Trophoblast cell (in vitro differentiated cells and primary cell): ENCODE data around the gene USP49.

ENCODE experiments used
- DNase-seq, 2 donors: peaks; one replicate each; pipeline ENCODE4 v3.0.0-alpha.2; 2016
- H2AFZ ChIP-seq: 2 replicates; pipeline ENCODE4 v1.6.1; 2013; ENCODE audit warnings: low read length, moderate library complexity, mild to moderate bottlenecking; ENCODE audit not compliant: insufficient read depth, poor library complexity
- H2AK5ac ChIP-seq: 2 replicates; pipeline ENCODE4 v1.6.1; 2013; ENCODE audit warnings: mild to moderate bottlenecking, low read length
- H2BK120ac ChIP-seq: 2 replicates; pipeline ENCODE4 v1.6.1; 2013; ENCODE audit warnings: low read length, mild to moderate bottlenecking, moderate library complexity; ENCODE audit not compliant: insufficient read depth, poor library complexity
- H2BK12ac ChIP-seq: 2 replicates; pipeline ENCODE4 v1.6.1; 2013; ENCODE audit warnings: mild to moderate bottlenecking, low read length, moderate library complexity
- H2BK5ac ChIP-seq: 2 replicates; pipeline ENCODE4 v1.6.1; 2013; ENCODE audit warnings: low read length, low read depth, moderate library complexity, mild to moderate bottlenecking; ENCODE audit not compliant: poor library complexity
- H3K14ac ChIP-seq: 2 replicates; pipeline ENCODE4 v1.6.1; 2013; ENCODE audit warnings: mild to moderate bottlenecking, low read length
- H3K18ac ChIP-seq: 2 replicates; pipeline ENCODE4 v1.6.1; 2013; ENCODE audit warnings: mild to moderate bottlenecking, low read length
- H3K23ac ChIP-seq: 2 replicates; pipeline ENCODE4 v1.6.1; 2013; ENCODE audit warnings: low read length
- H3K27ac ChIP-seq: 2 replicates; pipeline ENCODE4 v1.5.1; 2013; ENCODE audit warnings: low read depth, mild to moderate bottlenecking, inconsistent platforms, low read length, moderate library complexity
- H3K27me3 ChIP-seq: 2 replicates; pipeline ENCODE4 v1.6.1; 2013; ENCODE audit warnings: inconsistent platforms, mild to moderate bottlenecking, low read length, moderate library complexity; ENCODE audit not compliant: insufficient read depth
- H3K36me3 ChIP-seq, 2 experiments: 1 replicate in 1 of 2; 2 replicates in 1 of 2; pipeline ENCODE4 v1.6.1; 2013; ENCODE audit warnings: low read length in 2 of 2, mild to moderate bottlenecking in 2 of 2, moderate library complexity in 1 of 2; ENCODE audit not compliant: insufficient read depth in 2 of 2, control insufficient read depth in 1 of 2
- H3K4ac ChIP-seq: 2 replicates; pipeline ENCODE4 v1.6.1; 2013; ENCODE audit warnings: low read depth, mild to moderate bottlenecking, low read length, moderate library complexity
- H3K4me1 ChIP-seq, 2 experiments: 1 replicate in 1 of 2; 2 replicates in 1 of 2; pipeline ENCODE4 v1.6.1; 2013; ENCODE audit warnings: low read length in 2 of 2, mild to moderate bottlenecking in 2 of 2, moderate library complexity in 1 of 2; ENCODE audit not compliant: insufficient read depth in 2 of 2, control insufficient read depth in 1 of 2
- H3K4me2 ChIP-seq: 2 replicates; pipeline ENCODE4 v1.6.1; 2013; ENCODE audit warnings: inconsistent platforms, mild to moderate bottlenecking, low read length, moderate library complexity
- H3K4me3 ChIP-seq: 2 replicates; pipeline ENCODE4 v1.5.1; 2013; ENCODE audit warnings: mild to moderate bottlenecking, low read depth, low read length, inconsistent platforms
- H3K79me1 ChIP-seq: one replicate; pipeline ENCODE4 v1.6.1; 2013; ENCODE audit warnings: low read length
- H3K79me2 ChIP-seq: 2 replicates; pipeline ENCODE4 v1.6.1; 2013; ENCODE audit warnings: low read length, mild to moderate bottlenecking; ENCODE audit not compliant: control insufficient read depth, insufficient read depth, poor library complexity
- H3K9ac ChIP-seq: 2 replicates; pipeline ENCODE4 v1.6.1; 2013; ENCODE audit warnings: mild to moderate bottlenecking, low read length
- H3K9me3 ChIP-seq: 2 replicates; pipeline ENCODE4 v1.6.1; 2013; ENCODE audit warnings: low read depth, mild to moderate bottlenecking, control low read depth, inconsistent platforms, low read length; ENCODE audit not compliant: insufficient read depth
- H4K12ac ChIP-seq: 2 replicates; pipeline ENCODE4 v1.6.1; 2013; ENCODE audit warnings: low read depth, mild to moderate bottlenecking, low read length, moderate library complexity
- H4K8ac ChIP-seq: 2 replicates; pipeline ENCODE4 v1.6.1; 2013; ENCODE audit warnings: low read depth, mild to moderate bottlenecking, low read length, moderate library complexity
- H4K91ac ChIP-seq: one replicate; pipeline ENCODE4 v1.6.1; 2013; ENCODE audit warnings: low read depth, mild to moderate bottlenecking, low read length, moderate library complexity
- WGBS: extraction: QIAGEN DNeasy Blood & Tissue Kit; methylation state at CpG from one replicate; pipeline ENCODE4 v1.1.7; 2013; ENCODE audit warnings: missing lambda C conversion rate; ENCODE audit not compliant: insufficient read length, insufficient coverage; ENCODE audit errors: extremely low coverage; 5-methylcytosine and 5-hydroxymethylcytosine counted together

Gene USP49

DNA sequence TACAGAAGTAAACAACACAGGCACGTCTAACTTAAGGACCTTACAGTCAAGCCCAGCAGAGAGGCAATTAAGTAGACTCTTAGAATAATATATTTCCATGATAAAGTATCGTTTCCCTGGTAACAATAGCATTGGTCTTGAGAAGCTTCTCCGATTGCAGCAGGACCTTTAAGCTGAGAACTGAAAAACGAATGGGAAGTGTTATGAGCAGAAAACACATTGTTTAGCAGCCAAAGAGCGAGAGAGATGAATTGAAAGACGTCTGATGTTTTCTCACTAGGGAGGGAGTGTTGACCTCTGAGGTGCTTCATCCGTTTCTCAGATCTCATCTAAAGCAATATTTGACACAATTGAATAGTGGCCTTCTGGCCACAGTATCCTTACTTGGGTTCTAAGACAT lies 27.0 kb upstream of the USP49 start:
- Histone ChIP-seq H3K4me2 (peak overlapping the region; percentile 80), H4K91ac (no peak overlapping the region), H3K9me3 (no peaks in the 10 kb centered on the region), H3K27ac (no peak overlapping the region), H4K8ac (no peak overlapping the region), H3K23ac (no peak overlapping the region), H2AK5ac (no peak overlapping the region), H2BK120ac (no peak overlapping the region), H2AFZ (no peak overlapping the region), H4K12ac (no peak overlapping the region), H3K4me3 (peak overlapping the region; percentile 93), H3K9ac (peak overlapping the region; percentile 92), H2BK12ac (no peak overlapping the region), H3K4ac (peak overlapping the region; percentile 98), H3K79me1 (peaks cover 6% of the 10 kb centered on the region), H3K4me1 (peaks cover 2 to 9% of the 10 kb centered on the region in 2 experiments), H3K27me3 (no peaks in the 10 kb centered on the region), H2BK5ac (no peak overlapping the region), H3K36me3 (peaks cover 6 to 9% of the 10 kb centered on the region in 2 experiments), H3K79me2 (peaks cover 10% of the 10 kb centered on the region), H3K14ac (no peak overlapping the region), H3K18ac (no peak overlapping the region)
- DNase-seq, result no peak
- no CpG with 5 or more reads among the region's 7 CpGs for WGBS

DNA sequence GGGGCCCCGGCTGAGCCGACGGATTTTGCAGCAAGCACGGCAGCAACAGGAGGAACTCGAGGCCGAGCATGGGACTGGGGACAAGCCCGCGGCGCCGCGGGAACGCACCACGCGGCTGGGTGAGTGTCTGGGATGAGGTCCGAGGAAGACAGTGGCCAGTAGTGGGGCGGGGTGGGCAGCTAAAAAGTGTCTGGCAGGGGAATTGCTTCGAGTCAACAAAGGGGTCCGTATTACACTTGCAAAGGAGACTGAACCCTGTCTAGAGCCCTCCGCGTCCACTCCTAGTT lies 26.5 kb upstream of the USP49 start:
- DNase-seq, result no peak
- Histone ChIP-seq H3K79me2 (peaks cover 10% of the 10 kb centered on the region), H3K36me3 (peaks cover 6 to 9% of the 10 kb centered on the region in 2 experiments), H3K14ac (peak overlapping the region; percentile 85), H2BK12ac (no peak overlapping the region), H3K4me2 (peak overlapping the region; percentile 80), H3K9me3 (no peaks in the 10 kb centered on the region), H2AFZ (peak overlapping the region; percentile 85), H3K4me3 (peak overlapping the region; percentile 93), H2AK5ac (peak overlapping the region; percentile 90), H2BK5ac (peak overlapping the region; percentile 77), H3K18ac (peak overlapping the region; percentile 82), H4K8ac (peak overlapping the region; percentile 93), H3K9ac (peak overlapping the region; percentile 92), H3K4me1 (peaks cover 2 to 9% of the 10 kb centered on the region in 2 experiments), H3K79me1 (peaks cover 6% of the 10 kb centered on the region), H3K27ac (peak overlapping the region; percentile 89), H4K12ac (peak overlapping the region; percentile 65), H2BK120ac (peak overlapping the region; percentile 77), H3K27me3 (no peaks in the 10 kb centered on the region), H4K91ac (peak overlapping the region; percentile 80), H3K4ac (peak overlapping the region; percentile 98), H3K23ac (no peak overlapping the region)
- no CpG with 5 or more reads among the region's 20 CpGs for WGBS

DNA sequence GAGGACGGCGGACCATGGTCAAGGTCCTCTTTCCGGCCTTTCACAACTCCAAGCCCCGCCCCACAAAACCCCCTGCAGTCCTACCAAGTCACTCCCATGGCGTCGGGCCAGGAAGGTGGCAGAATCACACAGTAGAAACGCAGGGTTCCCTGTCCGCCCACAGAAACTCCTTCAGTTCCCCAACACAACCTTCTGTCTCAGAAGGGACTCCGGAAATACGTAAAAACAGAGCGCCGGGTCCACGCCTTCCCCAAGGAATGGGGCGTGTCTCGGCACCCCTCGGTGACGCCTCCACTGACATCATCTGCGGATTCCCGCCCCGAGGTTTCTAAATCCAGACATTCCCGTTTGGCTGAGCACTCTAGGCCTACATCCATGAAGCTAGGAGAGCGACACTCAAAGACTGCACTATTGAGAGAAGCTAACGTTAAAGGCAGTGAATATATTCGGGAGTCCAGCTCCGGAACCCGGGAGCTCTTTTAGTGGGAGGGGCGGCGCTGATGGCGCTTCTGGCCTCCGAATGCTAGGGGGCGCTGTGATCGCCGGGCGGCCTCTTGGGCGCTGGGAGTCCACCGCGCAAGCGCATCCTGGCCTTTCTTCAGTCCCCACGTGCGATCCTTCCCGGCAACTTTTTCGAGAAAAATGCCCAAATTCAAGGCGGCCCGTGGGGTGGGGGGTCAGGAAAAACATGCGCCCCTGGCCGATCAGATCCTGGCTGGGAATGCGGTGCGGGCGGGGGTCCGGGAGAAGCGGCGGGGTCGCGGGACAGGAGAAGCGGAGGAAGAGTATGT lies 25.9 kb upstream of the USP49 start, which contains the start of the genes BYSL and MED20:
BYSL (plus strand) TSS at position 579 of the 791 bp plus-strand sequence; CDS start at position 643, 64 bp downstream.
MED20 (minus strand) TSS at position 219 of the 791 bp plus-strand sequence; CDS start at position 98, 121 bp downstream.
- no CpG with 5 or more reads among the region's 55 CpGs for WGBS
- peak within 1 kb of the TSS; percentile 93 for H3K4me3 ChIP-seq
- H2BK5ac ChIP-seq, result peak within 1 kb of the TSS; percentile 77
- H3K14ac ChIP-seq, result peak within 1 kb of the TSS; percentile 85
- no peak within 1 kb of the TSS for H2BK12ac ChIP-seq
- H3K4me1 ChIP-seq, result peaks cover 2 to 9% of the 10 kb centered on the region in 2 experiments
- H4K91ac ChIP-seq, result peak within 1 kb of the TSS; percentile 89
- H4K8ac ChIP-seq, result peak within 1 kb of the TSS; percentile 93
- peak within 1 kb of the TSS; percentile 82 for H3K18ac ChIP-seq
- H2AFZ ChIP-seq, result peak within 1 kb of the TSS; percentile 85
- H3K27ac ChIP-seq, result peak within 1 kb of the TSS; percentile 89
- no peak within 1 kb of the TSS for H3K23ac ChIP-seq
- no peaks in the 10 kb centered on the region for H3K27me3 ChIP-seq
- peaks cover 10% of the 10 kb centered on the region for H3K79me2 ChIP-seq
- peak within 1 kb of the TSS; percentile 80 for H3K4me2 ChIP-seq
- peak within 1 kb of the TSS; percentile 77 for H2BK120ac ChIP-seq
- no peaks in the 10 kb centered on the region for H3K9me3 ChIP-seq
- peak; percentile 95 to 97 for DNase-seq
- H3K4ac ChIP-seq, result peak within 1 kb of the TSS; percentile 98
- H2AK5ac ChIP-seq, result peak within 1 kb of the TSS; percentile 90
- H4K12ac ChIP-seq, result peak within 1 kb of the TSS; percentile 65
- peak within 1 kb of the TSS; percentile 95 for H3K9ac ChIP-seq
- H3K79me1 ChIP-seq, result peaks cover 6% of the 10 kb centered on the region
- H3K36me3 ChIP-seq, result peaks cover 10 to 11% of the 10 kb centered on the region in 2 experiments

DNA sequence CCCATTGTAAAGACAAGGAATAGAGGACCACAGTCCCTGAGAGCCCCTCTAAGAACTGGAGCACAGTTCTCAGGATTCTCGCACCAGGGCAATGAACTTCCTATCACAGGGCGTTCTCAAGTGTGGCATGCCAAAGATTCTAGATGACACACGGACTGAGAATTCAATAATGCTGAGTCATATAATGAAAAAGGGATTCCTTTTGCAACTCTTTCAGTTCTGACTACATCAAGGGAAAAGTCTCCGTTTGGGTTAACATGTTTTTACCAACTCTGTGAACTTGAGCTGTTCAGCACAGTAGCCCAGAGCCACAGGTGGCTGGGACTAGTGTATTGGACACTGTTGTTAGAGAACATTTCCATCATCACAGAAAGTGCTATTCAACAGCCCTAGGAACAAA lies 22.4 kb upstream of the USP49 start:
- Histone ChIP-seq H2BK12ac (no peak overlapping the region), H2AFZ (no peak overlapping the region), H2BK120ac (no peak overlapping the region), H2AK5ac (no peak overlapping the region), H3K4ac (no peak overlapping the region), H3K4me3 (no peak overlapping the region), H3K79me2 (peaks cover 8% of the 10 kb centered on the region), H3K14ac (no peak overlapping the region), H3K9ac (no peak overlapping the region), H3K4me1 (peaks cover 2 to 9% of the 10 kb centered on the region in 2 experiments), H3K79me1 (peaks cover 6% of the 10 kb centered on the region), H3K23ac (no peak overlapping the region), H3K27ac (no peak overlapping the region), H3K27me3 (no peaks in the 10 kb centered on the region), H4K8ac (no peak overlapping the region), H2BK5ac (no peak overlapping the region), H3K9me3 (no peaks in the 10 kb centered on the region), H3K36me3 (peaks cover 16 to 24% of the 10 kb centered on the region in 2 experiments), H3K4me2 (no peak overlapping the region), H4K12ac (no peak overlapping the region), H4K91ac (no peak overlapping the region), H3K18ac (no peak overlapping the region)
- WGBS, result no CpG with 5 or more reads among the region's 4 CpGs
- DNase-seq, result peak; percentile 19 to 77
